HepG2 (cell line): ENCODE measurements around the gene DRAM1. TPM values are rescaled to one million over a fixed set of nuclear protein-coding genes. Genes with fewer than 3 reads are reported as not detected.
A peak's percentile ranks its signal among the peaks of the same experiment; 100 is the strongest.

Experiments
- AHR ChIP-seq: IDR thresholded peaks from 2 replicates; pipeline ENCODE4 v1.6.1; 2018; ENCODE audit warnings: missing genetic modification reagents, missing compliant biosample characterization
- BCL6 ChIP-seq: IDR thresholded peaks from 2 replicates; pipeline ENCODE4 v1.6.1; 2016; ENCODE audit warnings: missing genetic modification reagents, missing compliant biosample characterization
- BHLHE40 ChIP-seq: IDR thresholded peaks from 2 replicates; pipeline ENCODE4 v1.6.1; 2011; ENCODE audit warnings: low read length, improper control_type of control experiment
- CHD2 ChIP-seq: IDR thresholded peaks from 2 replicates; pipeline ENCODE4 v1.6.1; 2011; ENCODE audit warnings: low read depth, low read length, improper control_type of control experiment
- HDAC2 ChIP-seq: sonication (generic); formaldehyde crosslinking; IDR thresholded peaks from 2 replicates; pipeline ENCODE4 v1.4.0; 2020; ENCODE audit warnings: missing genetic modification reagents
- MED8 ChIP-seq: sonication (generic); formaldehyde crosslinking; IDR thresholded peaks from 2 replicates; pipeline ENCODE4 v1.8.1; 2023; ENCODE audit warnings: mild to moderate bottlenecking, missing genetic modification reagents; ENCODE audit not compliant: insufficient replicate concordance
- MTA1 ChIP-seq: sonication (generic); formaldehyde crosslinking; IDR thresholded peaks from 2 replicates; pipeline ENCODE4 v1.4.0; 2020; ENCODE audit warnings: missing genetic modification reagents, mild to moderate bottlenecking, borderline replicate concordance
- ZNF136 ChIP-seq: sonication (generic); formaldehyde crosslinking; IDR thresholded peaks from 2 replicates; pipeline ENCODE4 v1.8.1; 2022; ENCODE audit warnings: low read depth, mild to moderate bottlenecking, moderate library complexity, missing genetic modification reagents
- ZNF329 ChIP-seq: sonication (generic); formaldehyde crosslinking; IDR thresholded peaks from 2 replicates; pipeline ENCODE4 v1.9.0; 2021; ENCODE audit warnings: low read depth, mild to moderate bottlenecking, missing genetic modification reagents
- ZNF343 ChIP-seq: sonication (generic); formaldehyde crosslinking; IDR thresholded peaks from 2 replicates; pipeline ENCODE4 v1.4.0; 2020; ENCODE audit warnings: mild to moderate bottlenecking, missing genetic modification reagents
- ZNF577 ChIP-seq: sonication (generic); formaldehyde crosslinking; IDR thresholded peaks from 2 replicates; pipeline ENCODE4 v1.4.0; 2020; ENCODE audit warnings: mild to moderate bottlenecking, low read depth, missing genetic modification reagents, borderline replicate concordance
- ZNF841 ChIP-seq: sonication (generic); formaldehyde crosslinking; IDR thresholded peaks from 2 replicates; pipeline ENCODE4 v1.8.1; 2023; ENCODE audit warnings: missing genetic modification reagents, borderline replicate concordance
- ZNF878 ChIP-seq: sonication (generic); formaldehyde crosslinking; IDR thresholded peaks from 2 replicates; pipeline ENCODE4 v1.8.1; 2023; ENCODE audit warnings: mild to moderate bottlenecking, missing genetic modification reagents, moderate library complexity
- polyA plus RNA-seq, 8 experiments: library from polyadenylated mRNA; depleted of rRNA in 3 of 8; stranded (reverse) in 7 of 8; unstranded in 1 of 8; fragments of >200 nt; fragmentation: Illumina TruSeq in 4 of 8; extraction: Trizol in 4 of 8; gene quantifications; 2 replicates each; pipeline versions ENCODE4 v1.2.1 to v1.2.3, GENCODE V29; 2011 to 2016; ENCODE audit warnings: low read depth in 4 of 8, missing spikeins in 1 of 8, mixed read lengths in 1 of 8; ENCODE audit not compliant: insufficient read depth in 1 of 8
- total RNA-seq, 5 experiments: library from RNA; depleted of rRNA; stranded (reverse); fragments of >200 nt; fragmentation: Illumina TruSeq; extraction: Trizol; gene quantifications; 2 replicates each; pipeline ENCODE4 v1.2.3, GENCODE V29; 2016; ENCODE audit warnings: low read depth in 1 of 5
- TF ChIP-seq, protein P1 (sequence below): sonication (generic); formaldehyde crosslinking; IDR thresholded peaks from 2 replicates; pipeline ENCODE4 v1.5.0; 2020; ENCODE audit warnings: mild to moderate bottlenecking, missing genetic modification reagents
- TF ChIP-seq, protein P2 (sequence below): sonication (generic); formaldehyde crosslinking; IDR thresholded peaks from 2 replicates; pipeline ENCODE4 v1.4.0; 2020; ENCODE audit warnings: missing genetic modification reagents, mild to moderate bottlenecking, borderline replicate concordance
- TF ChIP-seq, protein P3 (sequence below): sonication (generic); formaldehyde crosslinking; IDR thresholded peaks from 2 replicates; pipeline ENCODE4 v1.4.0; 2020; ENCODE audit warnings: missing genetic modification reagents
- TF ChIP-seq, protein P4 (sequence below): sonication (generic); formaldehyde crosslinking; IDR thresholded peaks from 2 replicates; pipeline ENCODE4 v1.5.0; 2020; ENCODE audit warnings: missing genetic modification reagents
- TF ChIP-seq, protein P5 (sequence below): sonication (generic); formaldehyde crosslinking; IDR thresholded peaks from 2 replicates; pipeline ENCODE4 v1.4.0; 2020; ENCODE audit warnings: low read depth, mild to moderate bottlenecking, missing genetic modification reagents

Gene DRAM1
- total and polyA plus RNA-seq, 2 of the 13 experiments (the other 11 are each of a cell fraction or from before 2014, with no cell fraction given), result 20.9 to 32.6 TPM

DNA sequence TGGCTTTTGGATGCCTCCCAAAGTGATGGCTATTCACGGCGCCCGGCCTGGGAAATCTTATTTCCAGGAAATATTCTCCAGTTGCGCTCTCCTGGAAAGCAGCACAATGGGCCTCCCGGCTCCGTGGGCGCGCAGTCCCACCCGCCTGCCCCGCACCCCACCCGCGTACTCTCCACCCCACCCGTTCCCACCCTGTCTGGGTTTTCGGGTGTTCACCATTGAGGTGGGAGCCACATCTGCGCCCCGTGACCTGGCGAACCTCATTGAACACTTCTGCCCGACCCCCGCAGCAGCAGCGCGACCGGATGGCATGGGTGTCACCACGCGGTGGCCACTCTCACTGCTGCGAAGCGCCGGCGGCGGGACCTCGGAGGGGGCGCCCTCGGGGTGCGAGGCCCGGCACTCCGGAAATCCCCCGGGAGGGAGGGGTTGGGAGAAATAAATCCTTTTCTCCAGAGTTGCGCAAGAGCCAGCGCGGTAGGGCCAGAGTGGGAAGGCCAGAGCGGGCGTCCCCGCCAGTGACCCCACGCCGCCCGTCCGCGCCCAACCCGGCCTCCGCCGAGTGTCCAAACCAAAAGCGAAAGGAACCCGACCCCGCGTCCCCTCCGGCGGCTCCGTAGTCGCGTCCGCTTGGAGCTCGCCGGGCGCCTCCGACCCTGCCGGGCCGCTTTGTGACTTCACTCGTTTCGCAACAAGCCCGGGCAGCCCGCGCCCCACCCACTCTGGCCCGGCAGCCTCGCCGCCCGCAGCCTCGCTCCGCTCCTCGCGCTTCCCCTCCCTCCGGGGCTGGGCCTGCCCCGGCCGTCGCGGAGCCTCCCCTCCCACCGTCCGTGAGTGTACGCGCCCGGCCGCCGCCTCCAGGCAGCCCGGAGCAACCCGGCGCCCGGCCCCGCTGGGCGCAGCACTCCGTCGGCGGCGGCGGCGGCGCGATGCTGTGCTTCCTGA, at the start of gene DRAM1 (continued):
- TF ChIP-seq ZNF343 (no peak), HDAC2 (CRISPR knock-in tag) (peak; percentile 77), ZNF841 (no peak), MTA1 (CRISPR knock-in tag) (peak; percentile 92), ZNF878 (peak; percentile 81), ZNF329 (CRISPR knock-in tag) (peak; percentile 59; the same call in 1 of the 2 replicates), CHD2 (no peak), BHLHE40 (no peak), ZNF577 (CRISPR knock-in tag) (no peak), ZNF136 (CRISPR knock-in tag) (no peak), BCL6 (CRISPR knock-in tag) (peak; percentile 67), AHR (CRISPR knock-in tag) (0 out of 2 replicates have a peak, but pooled peaks have one; percentile 58), MED8 (no peak)
- TF ChIP-seq, protein P1, sequence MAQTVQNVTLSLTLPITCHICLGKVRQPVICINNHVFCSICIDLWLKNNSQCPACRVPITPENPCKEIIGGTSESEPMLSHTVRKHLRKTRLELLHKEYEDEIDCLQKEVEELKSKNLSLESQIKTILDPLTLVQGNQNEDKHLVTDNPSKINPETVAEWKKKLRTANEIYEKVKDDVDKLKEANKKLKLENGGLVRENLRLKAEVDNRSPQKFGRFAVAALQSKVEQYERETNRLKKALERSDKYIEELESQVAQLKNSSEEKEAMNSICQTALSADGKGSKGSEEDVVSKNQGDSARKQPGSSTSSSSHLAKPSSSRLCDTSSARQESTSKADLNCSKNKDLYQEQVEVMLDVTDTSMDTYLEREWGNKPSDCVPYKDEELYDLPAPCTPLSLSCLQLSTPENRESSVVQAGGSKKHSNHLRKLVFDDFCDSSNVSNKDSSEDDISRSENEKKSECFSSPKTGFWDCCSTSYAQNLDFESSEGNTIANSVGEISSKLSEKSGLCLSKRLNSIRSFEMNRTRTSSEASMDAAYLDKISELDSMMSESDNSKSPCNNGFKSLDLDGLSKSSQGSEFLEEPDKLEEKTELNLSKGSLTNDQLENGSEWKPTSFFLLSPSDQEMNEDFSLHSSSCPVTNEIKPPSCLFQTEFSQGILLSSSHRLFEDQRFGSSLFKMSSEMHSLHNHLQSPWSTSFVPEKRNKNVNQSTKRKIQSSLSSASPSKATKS (CRISPR knock-in tag), result no peak; the same call in 1 of the 2 replicates
- TF ChIP-seq, protein P2, sequence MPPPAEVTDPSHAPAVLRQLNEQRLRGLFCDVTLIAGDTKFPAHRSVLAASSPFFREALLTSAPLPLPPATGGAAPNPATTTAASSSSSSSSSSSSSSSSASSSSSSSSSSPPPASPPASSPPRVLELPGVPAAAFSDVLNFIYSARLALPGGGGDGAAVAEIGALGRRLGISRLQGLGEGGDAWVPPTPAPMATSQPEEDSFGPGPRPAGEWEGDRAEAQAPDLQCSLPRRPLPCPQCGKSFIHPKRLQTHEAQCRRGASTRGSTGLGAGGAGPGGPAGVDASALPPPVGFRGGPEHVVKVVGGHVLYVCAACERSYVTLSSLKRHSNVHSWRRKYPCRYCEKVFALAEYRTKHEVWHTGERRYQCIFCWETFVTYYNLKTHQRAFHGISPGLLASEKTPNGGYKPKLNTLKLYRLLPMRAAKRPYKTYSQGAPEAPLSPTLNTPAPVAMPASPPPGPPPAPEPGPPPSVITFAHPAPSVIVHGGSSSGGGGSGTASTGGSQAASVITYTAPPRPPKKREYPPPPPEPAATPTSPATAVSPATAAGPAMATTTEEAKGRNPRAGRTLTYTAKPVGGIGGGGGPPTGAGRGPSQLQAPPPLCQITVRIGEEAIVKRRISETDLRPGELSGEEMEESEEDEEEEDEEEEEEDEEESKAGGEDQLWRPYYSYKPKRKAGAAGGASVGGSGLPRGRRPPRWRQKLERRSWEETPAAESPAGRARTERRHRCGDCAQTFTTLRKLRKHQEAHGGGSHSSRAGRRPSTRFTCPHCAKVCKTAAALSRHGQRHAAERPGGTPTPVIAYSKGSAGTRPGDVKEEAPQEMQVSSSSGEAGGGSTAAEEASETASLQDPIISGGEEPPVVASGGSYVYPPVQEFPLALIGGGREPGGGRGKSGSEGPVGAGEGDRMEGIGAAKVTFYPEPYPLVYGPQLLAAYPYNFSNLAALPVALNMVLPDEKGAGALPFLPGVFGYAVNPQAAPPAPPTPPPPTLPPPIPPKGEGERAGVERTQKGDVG (CRISPR knock-in tag), result no peak; the same call in 1 of the 2 replicates
- TF ChIP-seq, protein P3, sequence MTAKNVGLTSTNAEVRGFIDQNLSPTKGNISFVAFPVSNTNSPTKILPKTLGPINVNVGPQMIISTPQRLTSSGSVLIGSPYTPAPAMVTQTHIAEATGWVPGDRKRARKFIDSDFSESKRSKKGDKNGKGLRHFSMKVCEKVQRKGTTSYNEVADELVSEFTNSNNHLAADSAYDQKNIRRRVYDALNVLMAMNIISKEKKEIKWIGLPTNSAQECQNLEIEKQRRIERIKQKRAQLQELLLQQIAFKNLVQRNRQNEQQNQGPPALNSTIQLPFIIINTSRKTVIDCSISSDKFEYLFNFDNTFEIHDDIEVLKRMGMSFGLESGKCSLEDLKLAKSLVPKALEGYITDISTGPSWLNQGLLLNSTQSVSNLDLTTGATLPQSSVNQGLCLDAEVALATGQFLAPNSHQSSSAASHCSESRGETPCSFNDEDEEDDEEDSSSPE (CRISPR knock-in tag), result peak; percentile 87
- TF ChIP-seq, protein P4, sequence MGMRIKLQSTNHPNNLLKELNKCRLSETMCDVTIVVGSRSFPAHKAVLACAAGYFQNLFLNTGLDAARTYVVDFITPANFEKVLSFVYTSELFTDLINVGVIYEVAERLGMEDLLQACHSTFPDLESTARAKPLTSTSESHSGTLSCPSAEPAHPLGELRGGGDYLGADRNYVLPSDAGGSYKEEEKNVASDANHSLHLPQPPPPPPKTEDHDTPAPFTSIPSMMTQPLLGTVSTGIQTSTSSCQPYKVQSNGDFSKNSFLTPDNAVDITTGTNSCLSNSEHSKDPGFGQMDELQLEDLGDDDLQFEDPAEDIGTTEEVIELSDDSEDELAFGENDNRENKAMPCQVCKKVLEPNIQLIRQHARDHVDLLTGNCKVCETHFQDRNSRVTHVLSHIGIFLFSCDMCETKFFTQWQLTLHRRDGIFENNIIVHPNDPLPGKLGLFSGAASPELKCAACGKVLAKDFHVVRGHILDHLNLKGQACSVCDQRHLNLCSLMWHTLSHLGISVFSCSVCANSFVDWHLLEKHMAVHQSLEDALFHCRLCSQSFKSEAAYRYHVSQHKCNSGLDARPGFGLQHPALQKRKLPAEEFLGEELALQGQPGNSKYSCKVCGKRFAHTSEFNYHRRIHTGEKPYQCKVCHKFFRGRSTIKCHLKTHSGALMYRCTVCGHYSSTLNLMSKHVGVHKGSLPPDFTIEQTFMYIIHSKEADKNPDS (CRISPR knock-in tag), result no peak
- TF ChIP-seq, protein P5, sequence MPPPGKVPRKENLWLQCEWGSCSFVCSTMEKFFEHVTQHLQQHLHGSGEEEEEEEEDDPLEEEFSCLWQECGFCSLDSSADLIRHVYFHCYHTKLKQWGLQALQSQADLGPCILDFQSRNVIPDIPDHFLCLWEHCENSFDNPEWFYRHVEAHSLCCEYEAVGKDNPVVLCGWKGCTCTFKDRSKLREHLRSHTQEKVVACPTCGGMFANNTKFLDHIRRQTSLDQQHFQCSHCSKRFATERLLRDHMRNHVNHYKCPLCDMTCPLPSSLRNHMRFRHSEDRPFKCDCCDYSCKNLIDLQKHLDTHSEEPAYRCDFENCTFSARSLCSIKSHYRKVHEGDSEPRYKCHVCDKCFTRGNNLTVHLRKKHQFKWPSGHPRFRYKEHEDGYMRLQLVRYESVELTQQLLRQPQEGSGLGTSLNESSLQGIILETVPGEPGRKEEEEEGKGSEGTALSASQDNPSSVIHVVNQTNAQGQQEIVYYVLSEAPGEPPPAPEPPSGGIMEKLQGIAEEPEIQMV, result no peak; the same call in 1 of the 2 replicates
